ENCODE measurements around the gene CLPSL1. TPM values are rescaled to one million over a fixed set of nuclear protein-coding genes. Genes with fewer than 3 reads are reported as not detected.

Gene CLPSL1
- total and polyA plus RNA-seq, 2 of the 8 experiments (the other 6 are each of a cell fraction or from before 2014, with no cell fraction given), result not detected

GRCh38 chr6:35752330-35752729 is 28.5 kb upstream of the CLPSL1 start:
- Histone ChIP-seq H3K79me2 (ENCODE audit: control insufficient read depth in 1 of 2, insufficient read depth in 2 of 2, low read length in 2 of 2) (no peaks in the 10 kb centered on the region), H2BK12ac (ENCODE audit: low read depth, low read length) (no peak overlapping the region), H3K14ac (ENCODE audit: insufficient read length) (no peak overlapping the region), H2BK15ac (ENCODE audit: low read length) (no peak overlapping the region), H3K56ac (replicated peaks; ENCODE audit: insufficient read length, low read depth, low read length) (no peak overlapping the region), H2AK5ac (ENCODE audit: low read depth, low read length) (no peak overlapping the region), H2BK120ac (replicated peaks; ENCODE audit: low read depth, low read length) (no peak overlapping the region), H4K91ac (replicated peaks; ENCODE audit: insufficient read length, low read length) (no peak overlapping the region), H3K36me3 (ENCODE audit: control insufficient read depth in 2 of 4, insufficient read depth in 4 of 4, low read length in 3 of 4) (no peaks in the 10 kb centered on the region), H2BK20ac (ENCODE audit: low read length) (no peak overlapping the region), H3K4me2 (ENCODE audit: insufficient read depth in 1 of 2, low read depth in 2 of 2, low read length in 2 of 2) (no peak overlapping the region), H4K8ac (ENCODE audit: extremely low read depth, insufficient read depth, low read length) (no peak overlapping the region), H4K20me1 (replicated peaks in 1 of 2; ENCODE audit: control insufficient read depth in 1 of 2, insufficient read depth in 2 of 2, low read length in 2 of 2) (no peaks in the 10 kb centered on the region), H3K23ac (ENCODE audit: insufficient read length) (no peak overlapping the region), H3K4ac (replicated peaks; ENCODE audit: insufficient read length, low read depth, low read length) (no peak overlapping the region), H2AFZ (ENCODE audit: low read length) (no peak overlapping the region), H3K79me1 (ENCODE audit: low read depth, low read length) (no peaks in the 10 kb centered on the region), H3K18ac (ENCODE audit: extremely low read depth, low read length) (no peak overlapping the region), H3K27ac (ENCODE audit: low read depth, low read length) (no peak overlapping the region), H3K23me2 (ENCODE audit: low read depth, low read length) (no peaks in the 10 kb centered on the region), H3K27me3 (replicated peaks in 1 of 4; ENCODE audit: control insufficient read depth in 3 of 4, extremely low read depth in 1 of 4, insufficient read depth in 3 of 4, low read length in 3 of 4) (no peaks in the 10 kb centered on the region), H2BK5ac (ENCODE audit: low read depth, low read length) (no peak overlapping the region), H3K9ac (replicated peaks in 1 of 4; ENCODE audit: extremely low read depth in 1 of 4, low read depth in 3 of 4, low read length in 3 of 4) (no peak overlapping the region), H4K5ac (ENCODE audit: insufficient read length, low read depth, low read length) (no peak overlapping the region), H3K9me3 (ENCODE audit: insufficient read depth in 2 of 2, low read depth in 1 of 2, low read length in 1 of 2) (no peaks in the 10 kb centered on the region; a peak in 1 of 4 replicates), H3K4me3 (ENCODE audit: extremely low read depth in 1 of 4, insufficient read depth in 2 of 4, low read depth in 3 of 4, low read length in 4 of 4) (no peak overlapping the region), H3K4me1 (replicated peaks in 1 of 4; ENCODE audit: control insufficient read depth in 3 of 4, insufficient read depth in 4 of 4, low read length in 3 of 4) (peaks cover 3 to 18% (median 9%) of the 10 kb centered on the region in 4 experiments)
- DNase-seq (ENCODE audit: low read depth in 1 of 2, low spot score in 2 of 2), result no peak
- CTCF ChIA-PET (ENCODE audit: partially characterized antibody), result interaction anchor here (1.3 to 10.6 kb wide), 2 partner anchors 11 to 12 kb away, joined by 3 to 137 read pairs; partner anchors contain the start of gene ARMC12
- 93% methylated on average over 4 of the region's 4 CpGs; no CpG with 5 or more reads in 1 of the 2 experiments for WGBS, 2 experiments (ENCODE audit: extremely low coverage in 1 of 2, insufficient coverage in 1 of 2, insufficient read length in 1 of 2, insufficient replicate concordance in 2 of 2, low coverage in 1 of 2, low lambda C conversion rate in 2 of 2, missing lambda C conversion rate in 1 of 2)
- POLR2A ChIA-PET (ENCODE audit: partially characterized antibody), result interaction anchor here (0.6 to 2.7 kb wide), 5 partner anchors 11 to 280 kb away, joined by 3 to 10 read pairs (median 3); no protein-coding TSS in a partner anchor
- no peak for FAIRE-seq
- no peak for TF ChIP-seq MAFK (IDR thresholded peaks at IDR 0.05; ENCODE audit: low read depth, low read length)
- TF ChIP-seq BCL11A (IDR thresholded peaks at IDR 0.05; ENCODE audit: low read depth in 2 of 2, low read length in 2 of 2), result no peak
- TF ChIP-seq USF2 (IDR thresholded peaks at IDR 0.05; ENCODE audit: low read length), result no peak
- TF ChIP-seq TCF12 (IDR thresholded peaks at IDR 0.05; ENCODE audit: low read depth, low read length), result no peak
- no peak for TF ChIP-seq RXRA (IDR thresholded peaks at IDR 0.05; ENCODE audit: insufficient read depth, low read depth, low read length)
- TF ChIP-seq NRF1 (IDR thresholded peaks at IDR 0.05; ENCODE audit: low read depth, low read length), result no peak
- no peak for TF ChIP-seq GABPA (IDR thresholded peaks at IDR 0.05; ENCODE audit: borderline replicate concordance, insufficient read depth, low read length)
- TF ChIP-seq E2F6 (IDR thresholded peaks at IDR 0.05), result no peak
- TF ChIP-seq ASH2L (IDR thresholded peaks at IDR 0.05; ENCODE audit: low read length), result no peak
- no peak for TF ChIP-seq RNF2 (IDR thresholded peaks at IDR 0.05; ENCODE audit: borderline replicate concordance, low read depth, low read length, missing control alignments, poor library complexity, severe bottlenecking)
- TF ChIP-seq SIX5 (IDR thresholded peaks at IDR 0.05; ENCODE audit: low read depth, low read length), result no peak
- TF ChIP-seq GTF2F1 (IDR thresholded peaks at IDR 0.05; ENCODE audit: borderline replicate concordance, low read depth, low read length), result no peak
- no peak for TF ChIP-seq SP2 (IDR thresholded peaks at IDR 0.05; ENCODE audit: low read length)
